Uterus (tissue), 4 donors: ENCODE data around the gene TIAM1. TPM values are rescaled to one million over a fixed set of nuclear protein-coding genes. Genes with fewer than 3 reads are reported as not detected.

Experiments
- DNase-seq, 2 donors: peaks; one replicate each; pipeline ENCODE4 v3.0.0-alpha.2; 2019 to 2020
- H3K27ac ChIP-seq, 2 donors: fragments of 200-600 bp; sonication (generic); 1 replicate in 1 of 2; 2 replicates in 1 of 2; pipeline ENCODE4 v1.5.1; 2016 to 2018
- H3K27me3 ChIP-seq, 2 donors: fragments of 200-600 bp; sonication (generic); one replicate each; pipeline ENCODE4 v1.5.1; 2018 to 2019; ENCODE audit warnings: control low read depth in 1 of 2
- H3K36me3 ChIP-seq, 2 donors: fragments of 200-600 bp; sonication (generic); one replicate each; pipeline ENCODE4 v1.5.1; 2019; ENCODE audit warnings: control low read depth in 1 of 2
- H3K4me1 ChIP-seq, 2 donors: fragments of 200-600 bp; sonication (generic); one replicate each; pipeline ENCODE4 v1.5.1; 2018 to 2019; ENCODE audit warnings: control low read depth in 1 of 2
- H3K4me3 ChIP-seq, 2 donors: fragments of 200-600 bp; sonication (generic); 1 replicate in 1 of 2; 2 replicates in 1 of 2; pipeline ENCODE4 v1.5.1; 2018 to 2019; ENCODE audit warnings: mild to moderate bottlenecking in 1 of 2
- H3K9me3 ChIP-seq, 2 donors: fragments of 200-600 bp; sonication (generic); one replicate each; pipeline ENCODE4 v1.5.1; 2019; ENCODE audit warnings: control low read depth in 1 of 2
- CTCF ChIP-seq, 4 experiments: fragments of 200-600 bp in 2 of 4; fragments of 450-650 bp in 2 of 4; sonication (generic) in 2 of 4; IDR thresholded peaks; one replicate each; pipeline ENCODE4 v1.5.1; 2016 to 2019; ENCODE audit warnings: antibody characterized with exemption in 4 of 4, mild to moderate bottlenecking in 2 of 4, moderate library complexity in 1 of 4
- POLR2A ChIP-seq, 2 donors: fragments of 450-650 bp; IDR thresholded peaks; one replicate each; pipeline ENCODE4 v1.6.1; 2016; ENCODE audit warnings: antibody characterized with exemption in 2 of 2, mild to moderate bottlenecking in 1 of 2, moderate library complexity in 1 of 2
- intact Hi-C: fragments of 100-400 bp; cut with DNase I; formaldehyde crosslinking; loops from one replicate; pipeline ENCODE4 v1.15.1; 2023; ENCODE audit warnings: low total_unique reads
- total RNA-seq, 4 donors: library from RNA; depleted of rRNA in 3 of 4; stranded (reverse); fragments of >200 nt in 3 of 4; gene quantifications; one replicate each; pipeline versions ENCODE4 v1.1.0 to v1.2.4, GENCODE V29; 2014 to 2023
- donor health status: DM: yes; HTN: yes; CAD: no.

The TIAM1 gene
- total RNA-seq, 4 donors from 2014 or later = 14.4 to 74.9 (median 39.5) TPM

GRCh38 chr21:31276663-31277062 lies 67.4 kb downstream of the TIAM1 start:
- Histone ChIP-seq H3K4me1 (no peaks in the 10 kb centered on the region), H3K36me3 (no peaks in the 10 kb centered on the region), H3K9me3 (no peaks in the 10 kb centered on the region), H3K27me3 (no peaks in the 10 kb centered on the region), H3K27ac (no peak overlapping the region), H3K4me3 (no peak overlapping the region)
- no peak for DNase-seq
- TF ChIP-seq CTCF (IDR thresholded peaks at IDR 0.05) (no peak), POLR2A (IDR thresholded peaks at IDR 0.05) (no peak)
- intact Hi-C loops = no loop called here

GRCh38 chr21:31275901-31276300 lies 68.2 kb downstream of the TIAM1 start:
- no peak for TF ChIP-seq CTCF (IDR thresholded peaks at IDR 0.05)
- TF ChIP-seq POLR2A (IDR thresholded peaks at IDR 0.05) = no peak
- Histone ChIP-seq H3K9me3 (no peaks in the 10 kb centered on the region), H3K4me1 (no peaks in the 10 kb centered on the region), H3K27ac (no peak overlapping the region), H3K4me3 (no peak overlapping the region), H3K27me3 (no peaks in the 10 kb centered on the region), H3K36me3 (no peaks in the 10 kb centered on the region)
- DNase-seq = no peak
- intact Hi-C loops = no loop called here

GRCh38 chr21:31273278-31273677 lies 70.8 kb downstream of the TIAM1 start:
- Histone ChIP-seq H3K27ac (no peak overlapping the region), H3K4me1 (no peaks in the 10 kb centered on the region), H3K9me3 (no peaks in the 10 kb centered on the region), H3K27me3 (no peaks in the 10 kb centered on the region), H3K4me3 (no peak overlapping the region), H3K36me3 (no peaks in the 10 kb centered on the region)
- TF ChIP-seq CTCF (IDR thresholded peaks at IDR 0.05) (no peak), POLR2A (IDR thresholded peaks at IDR 0.05) (no peak)
- DNase-seq = no peak
- intact Hi-C loops = no loop called here

GRCh38 chr21:31268090-31268489 lies 76.0 kb downstream of the TIAM1 start:
- H3K27me3 ChIP-seq = no peaks in the 10 kb centered on the region
- peaks cover 0 to 5% of the 10 kb centered on the region in 2 donors for H3K4me1 ChIP-seq
- H3K4me3 ChIP-seq = no peak overlapping the region
- H3K9me3 ChIP-seq = no peaks in the 10 kb centered on the region
- no peaks in the 10 kb centered on the region for H3K36me3 ChIP-seq
- DNase-seq = no peak
- no peak overlapping the region for H3K27ac ChIP-seq
- intact Hi-C loops = no loop called here
- TF ChIP-seq CTCF (IDR thresholded peaks at IDR 0.05) (no peak), POLR2A (IDR thresholded peaks at IDR 0.05) (no peak)

GRCh38 chr21:31267644-31268043 lies 76.4 kb downstream of the TIAM1 start:
- H3K27ac ChIP-seq = no peak overlapping the region
- peaks cover 0 to 5% of the 10 kb centered on the region in 2 donors for H3K4me1 ChIP-seq
- no peaks in the 10 kb centered on the region for H3K27me3 ChIP-seq
- DNase-seq = no peak
- intact Hi-C loops = no loop called here
- no peak for TF ChIP-seq CTCF (IDR thresholded peaks at IDR 0.05)
- TF ChIP-seq POLR2A (IDR thresholded peaks at IDR 0.05) = no peak
- H3K4me3 ChIP-seq = no peak overlapping the region
- H3K9me3 ChIP-seq = no peaks in the 10 kb centered on the region
- H3K36me3 ChIP-seq = no peaks in the 10 kb centered on the region
